Femur (tissue), 1 donor: ENCODE data around the gene CCDC68.
"Not testable (repeated sequence)": the region's sequence is repeated elsewhere in the genome, so short reads cannot be mapped to it uniquely, and the experiment has no call there.

Experiments
- DNase-seq: peaks from one replicate; pipeline ENCODE4 v3.0.0-alpha.2; 2017

CCDC68 gene, protein sequence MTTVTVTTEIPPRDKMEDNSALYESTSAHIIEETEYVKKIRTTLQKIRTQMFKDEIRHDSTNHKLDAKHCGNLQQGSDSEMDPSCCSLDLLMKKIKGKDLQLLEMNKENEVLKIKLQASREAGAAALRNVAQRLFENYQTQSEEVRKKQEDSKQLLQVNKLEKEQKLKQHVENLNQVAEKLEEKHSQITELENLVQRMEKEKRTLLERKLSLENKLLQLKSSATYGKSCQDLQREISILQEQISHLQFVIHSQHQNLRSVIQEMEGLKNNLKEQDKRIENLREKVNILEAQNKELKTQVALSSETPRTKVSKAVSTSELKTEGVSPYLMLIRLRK

GRCh38 chr18:54958704-54959625 lies at the start of gene CCDC68:
TSS of gene CCDC68 (minus strand) at chr18:54959461. CDS start at chr18:54942791, 16,670 bp downstream.
- peak; percentile 43 for DNase-seq

- DNase-seq: no peak
Measured at GRCh38 chr18:55007602-55008001, 48.3 kb upstream of the CCDC68 start.

- DNase-seq: no peak
Measured at GRCh38 chr18:55003695-55004094, 44.4 kb upstream of the CCDC68 start.

GRCh38 chr18:55002261-55002660 lies 43.0 kb upstream of the CCDC68 start:
- no peak for DNase-seq

DNA sequence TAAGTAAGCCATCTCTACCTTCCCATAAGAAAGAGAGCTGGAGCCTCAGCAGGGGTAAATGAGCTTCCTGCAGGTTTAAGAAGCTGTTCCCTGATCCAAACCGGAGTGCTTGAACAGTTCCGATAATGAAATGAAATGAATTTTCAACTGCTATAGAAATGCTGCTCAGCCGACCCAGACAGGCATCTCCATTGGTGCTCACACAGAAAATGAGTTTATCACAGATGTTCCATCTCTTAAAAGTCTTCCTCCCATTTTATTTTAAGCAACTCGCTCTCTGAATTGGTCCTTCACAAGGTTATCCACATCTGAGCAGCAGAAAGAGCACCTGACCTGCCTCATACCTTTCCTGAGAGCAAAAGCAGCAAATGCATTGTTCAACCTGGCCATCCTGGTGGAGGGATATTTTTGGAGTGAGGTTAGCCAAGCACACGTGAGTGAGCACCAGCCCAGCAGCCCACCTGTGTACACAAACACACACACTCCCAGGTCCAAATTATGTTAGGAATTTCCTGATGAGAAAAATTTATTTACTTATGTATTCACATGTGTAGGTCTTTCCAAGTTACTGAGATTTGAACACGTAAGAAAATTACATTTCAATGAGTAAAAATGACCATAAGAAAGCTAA lies 42.2 kb upstream of the CCDC68 start:
- no peak for DNase-seq

DNA sequence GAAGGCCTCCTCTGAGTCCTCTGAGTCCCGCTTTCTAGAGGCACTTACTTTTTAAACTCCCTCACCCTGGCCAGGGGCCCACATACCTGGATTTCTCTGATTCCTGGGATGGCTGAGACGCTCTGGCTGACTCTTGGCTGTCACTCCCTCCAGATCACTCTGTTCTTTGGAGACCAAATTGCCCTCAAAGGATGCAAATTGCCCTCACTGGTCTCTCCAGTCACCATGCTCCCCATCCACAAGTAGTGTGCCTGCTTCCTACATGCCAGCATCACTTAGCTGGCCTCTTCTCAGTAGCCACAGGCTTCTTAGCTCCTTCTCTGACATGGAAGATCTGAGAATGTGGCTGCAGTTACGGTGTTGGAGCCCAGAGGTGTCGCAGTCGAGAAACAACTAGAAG lies 41.3 kb upstream of the CCDC68 start:
- no peak for DNase-seq

DNA sequence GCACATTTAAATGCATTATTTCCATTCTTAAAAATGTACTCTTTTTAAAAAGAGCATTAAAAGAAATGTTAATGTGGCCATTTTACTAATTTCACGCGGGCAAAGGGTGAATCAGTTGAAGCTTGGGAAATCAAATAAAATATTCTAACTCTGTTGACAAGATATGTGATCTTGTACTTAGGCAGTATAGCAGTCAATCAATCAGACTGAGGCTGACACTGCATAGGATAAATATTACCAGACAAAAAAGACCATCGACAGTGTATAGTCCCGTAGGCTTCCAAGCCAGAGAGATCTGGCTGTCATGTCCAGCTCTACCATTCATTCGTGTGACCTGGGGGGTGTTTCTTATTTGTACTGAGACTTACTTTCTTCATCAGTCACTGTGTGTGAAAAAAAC lies 39.8 kb upstream of the CCDC68 start:
- DNase-seq: no peak

- no peak for DNase-seq
Measured at GRCh38 chr18:54995421-54996143, 36.3 kb upstream of the CCDC68 start.

DNA sequence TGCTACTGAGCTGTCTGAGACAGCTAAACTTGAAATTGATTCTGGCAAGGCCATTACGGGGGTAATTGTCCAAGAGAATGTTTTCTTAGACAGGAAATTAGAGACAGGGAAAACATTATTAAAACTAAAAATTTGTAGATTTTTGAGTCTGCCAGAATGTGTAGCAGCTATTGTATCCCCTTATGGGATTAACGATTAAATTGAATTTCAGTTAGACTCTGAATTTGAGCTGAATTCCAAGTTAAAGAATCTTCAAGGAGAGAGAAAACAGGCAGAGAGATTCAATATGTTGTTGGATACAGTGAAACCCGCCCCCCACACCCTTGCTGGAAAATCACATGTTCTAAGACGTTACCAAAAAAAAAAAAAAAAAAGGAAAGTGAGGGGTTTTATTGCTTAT lies 32.7 kb upstream of the CCDC68 start:
- DNase-seq: peak; percentile 31

DNA sequence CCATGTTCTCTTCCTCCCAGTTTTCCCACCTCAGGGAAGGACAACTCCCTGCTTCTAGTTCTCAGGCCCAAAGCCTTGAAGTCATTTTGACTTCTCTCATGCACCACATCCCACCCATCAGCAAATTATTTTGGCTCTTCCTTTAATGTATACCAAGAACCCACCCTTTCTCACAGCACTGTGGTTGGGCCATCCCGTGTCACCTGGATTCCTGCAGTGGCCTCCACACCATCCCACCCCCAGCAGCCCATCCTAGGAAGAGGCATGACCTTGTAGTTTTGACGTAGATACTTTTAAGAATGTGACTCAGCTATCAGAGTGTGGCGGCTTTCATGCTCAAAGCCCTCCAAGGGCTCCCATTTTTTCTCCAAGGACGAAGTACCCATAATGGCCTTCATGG lies 25.6 kb upstream of the CCDC68 start:
- no peak for DNase-seq

- DNase-seq: no peak
Measured at GRCh38 chr18:54983791-54984190, 24.5 kb upstream of the CCDC68 start.

DNA sequence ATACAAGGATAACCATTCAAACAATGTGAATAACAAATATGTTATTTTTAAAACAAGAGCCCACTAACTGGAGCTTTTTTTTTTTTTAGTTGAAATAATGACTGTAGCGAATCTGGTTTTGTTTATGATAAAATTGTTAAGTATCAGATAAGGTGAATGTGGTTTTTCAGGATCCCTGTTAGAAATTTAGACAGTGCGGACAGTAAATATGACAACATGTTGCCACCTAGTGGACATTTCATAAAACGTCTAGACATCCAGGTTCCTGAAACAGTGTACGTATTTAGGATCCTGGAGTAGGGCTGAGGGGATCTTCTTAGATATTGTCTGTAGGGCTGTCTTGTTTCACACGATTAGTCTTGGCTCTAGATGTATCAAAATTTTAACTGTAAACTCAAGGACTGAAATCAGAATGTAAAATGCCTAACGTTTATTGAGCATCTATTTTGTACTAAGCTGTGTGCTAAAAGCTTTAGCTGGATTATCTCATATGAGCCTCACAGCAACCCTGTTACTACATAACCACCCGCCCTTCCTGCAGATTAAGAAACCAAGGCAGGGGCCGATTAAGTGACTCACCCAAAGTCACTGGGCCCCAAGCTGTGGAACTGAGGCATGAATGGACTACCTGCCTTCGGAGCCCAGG lies 23.9 kb upstream of the CCDC68 start:
- no peak for DNase-seq

GRCh38 chr18:54981076-54981475 lies 21.8 kb upstream of the CCDC68 start:
- no peak for DNase-seq

DNA sequence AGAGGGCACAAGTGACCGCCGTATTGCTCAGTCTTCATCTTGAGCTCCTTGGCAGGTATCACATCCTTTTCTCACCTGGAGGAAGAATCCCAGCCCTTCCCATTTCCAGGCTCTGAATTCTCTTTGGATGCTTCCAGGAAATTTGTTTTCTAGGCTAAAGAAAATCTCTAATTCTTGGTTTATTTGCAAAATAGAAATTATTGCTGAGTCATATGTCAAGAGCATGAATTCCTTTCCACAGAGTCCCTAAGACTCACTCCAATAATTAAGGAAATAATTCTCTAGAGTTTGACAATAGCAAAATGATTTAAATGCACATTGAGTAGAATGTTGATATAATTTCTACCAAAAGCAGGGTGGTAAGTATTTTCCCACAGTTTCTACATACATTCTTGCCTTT lies 16.3 kb upstream of the CCDC68 start:
- no peak for DNase-seq

DNA sequence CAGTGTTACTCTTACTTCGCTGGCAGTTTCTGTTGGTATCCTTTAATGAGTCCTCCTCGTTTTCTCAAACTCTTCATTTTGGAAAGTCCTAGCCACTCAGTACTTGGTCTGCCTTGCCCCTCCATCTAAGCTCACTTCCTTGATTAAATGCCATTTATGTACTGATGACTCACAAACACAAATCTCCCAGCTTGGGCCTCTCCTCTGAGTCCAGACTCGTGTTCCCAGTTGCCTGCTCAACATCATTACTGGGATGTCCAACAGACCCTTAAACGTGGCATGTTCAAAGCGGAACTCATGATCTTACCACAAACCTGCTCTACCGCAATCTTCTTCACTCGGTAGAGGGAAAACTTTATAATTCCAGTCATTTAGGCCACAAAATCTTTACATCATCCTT lies 13.8 kb upstream of the CCDC68 start:
- no peak for DNase-seq

GRCh38 chr18:54968807-54969206 lies 9.5 kb upstream of the CCDC68 start:
- DNase-seq: no peak

DNA sequence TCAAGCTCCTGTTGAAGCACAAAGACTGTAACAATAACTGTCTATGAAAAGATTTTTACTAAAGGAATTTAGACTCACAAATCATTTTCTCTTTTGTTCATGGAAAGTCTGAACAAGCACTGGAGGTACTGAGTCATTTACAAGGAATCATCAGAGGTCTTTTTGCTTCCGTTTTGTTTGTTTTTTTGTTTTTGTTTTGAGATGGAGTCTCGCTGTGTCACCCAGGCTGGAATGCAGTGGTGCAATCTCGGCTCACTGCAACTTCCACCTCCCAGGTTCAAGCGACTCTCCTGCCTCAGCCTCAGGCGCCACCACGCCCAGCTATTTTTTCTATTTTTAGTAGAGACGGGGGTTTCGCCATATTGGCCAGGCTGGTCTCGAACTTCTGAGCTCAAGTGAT lies 9.0 kb upstream of the CCDC68 start:
- DNase-seq: not testable (repeated sequence)

DNA sequence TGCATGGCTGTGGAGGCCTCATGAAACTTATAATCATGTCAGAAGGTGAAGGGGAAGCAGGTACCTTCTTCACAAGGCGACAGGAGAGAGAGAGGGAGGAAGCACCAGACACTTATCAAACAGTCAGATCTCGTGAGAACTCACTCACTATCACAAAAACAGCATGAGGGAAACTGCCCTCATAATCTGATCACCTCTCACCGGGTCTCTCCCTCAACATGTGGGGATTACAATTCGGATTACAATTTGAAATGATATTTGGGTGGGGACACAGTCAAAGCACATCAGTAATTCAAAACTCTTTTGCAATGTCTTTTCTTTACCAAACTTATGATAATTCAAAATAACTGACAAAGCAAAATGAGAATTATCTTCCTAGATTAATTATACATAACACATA lies 8.5 kb upstream of the CCDC68 start:
- DNase-seq: no peak

- DNase-seq: no peak
Measured at GRCh38 chr18:54964741-54965140, 5.5 kb upstream of the CCDC68 start.

- no peak for DNase-seq
Measured at GRCh38 chr18:54962919-54963645, 3.8 kb upstream of the CCDC68 start.

DNA sequence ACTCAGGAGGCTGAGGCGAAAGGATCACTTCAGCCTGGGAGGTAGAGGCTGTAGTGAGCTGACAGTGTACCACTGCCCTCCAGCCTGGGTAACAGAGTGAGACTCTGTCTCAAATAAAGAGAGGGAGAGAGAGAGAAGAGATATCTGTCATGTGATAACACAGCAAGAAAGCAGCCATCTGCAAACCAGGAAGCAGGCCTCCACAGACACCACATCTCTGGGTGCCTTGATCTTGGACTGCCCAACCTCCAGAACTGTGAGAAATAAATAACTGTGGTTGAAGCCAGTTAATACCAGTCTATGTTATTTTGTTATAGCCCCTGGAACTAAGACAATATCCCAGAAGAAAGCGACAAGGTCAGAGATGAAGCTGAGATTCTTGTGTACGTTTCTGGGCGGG lies 2.6 kb upstream of the CCDC68 start:
- DNase-seq: no peak

DNA sequence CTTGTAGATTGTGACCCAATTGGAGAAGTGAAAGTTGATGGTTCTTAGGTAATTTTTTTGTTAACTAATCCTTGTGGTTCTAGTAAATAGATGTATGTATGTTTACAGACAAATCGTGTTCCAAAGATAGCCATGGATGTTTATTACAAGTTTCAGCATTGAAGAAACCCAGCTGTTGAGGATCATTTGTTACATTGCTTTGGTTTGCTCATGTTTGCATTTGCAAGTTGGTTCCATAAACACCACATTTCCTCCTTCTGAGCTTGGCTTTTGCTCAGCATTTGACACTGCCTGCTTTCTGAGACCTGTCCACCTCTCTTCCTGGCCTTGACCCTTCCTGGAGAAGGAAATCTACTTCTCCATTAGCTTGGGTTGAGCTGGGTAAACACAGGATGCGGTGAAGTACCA lies 1.8 kb upstream of the CCDC68 start:
- DNase-seq: no peak
